ENCODE measurements around the gene LIMA1.

LIMA1 gene

GRCh38 chr12:50145439-50145838 lies 137.9 kb downstream of the LIMA1 start:
- DNase-seq (ENCODE audit: low read depth in 2 of 2), result no peak

- DNase-seq (ENCODE audit: low read depth in 2 of 2), result no peak
Measured at GRCh38 chr12:50142993-50143392, 140.3 kb downstream of the LIMA1 start.

GRCh38 chr12:50132505-50133135 lies 150.7 kb downstream of the LIMA1 start:
- peak in 1 of 2 experiments; percentile 27 for DNase-seq (ENCODE audit: low read depth in 2 of 2)

- no peak for DNase-seq (ENCODE audit: low read depth in 2 of 2)
Measured at GRCh38 chr12:50129290-50129689, 154.0 kb downstream of the LIMA1 start.

GRCh38 chr12:50127546-50127945 lies 155.8 kb downstream of the LIMA1 start:
- DNase-seq (ENCODE audit: low read depth in 2 of 2), result no peak
